ENCODE data around the gene NELFA.

NELFA gene

DNA sequence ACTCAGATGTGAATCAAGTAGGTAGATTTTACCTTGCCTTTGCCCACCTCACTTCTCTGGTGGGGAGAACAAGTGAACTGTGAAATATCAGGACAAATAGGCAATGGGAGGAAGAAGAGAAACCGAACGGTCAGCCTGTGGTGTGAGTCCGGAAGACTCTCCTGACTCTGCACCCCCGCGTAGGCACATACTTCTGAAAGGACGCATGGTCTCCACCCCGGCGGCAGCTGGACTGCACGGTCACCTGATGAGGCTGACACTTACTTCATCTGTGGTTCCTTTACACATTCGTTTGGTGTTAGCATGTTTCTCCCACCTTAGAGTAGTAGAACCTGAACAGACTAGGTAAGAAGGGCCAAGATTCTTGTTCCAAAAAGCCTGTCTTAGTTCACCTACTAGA is 58.4 kb downstream of the NELFA start:
- TF ChIP-seq ISL1 (CRISPR knock-in tag; IDR thresholded peaks at IDR 0.05) (no peak), ZFP30 (CRISPR knock-in tag; IDR thresholded peaks at IDR 0.05) (no peak), ZNF8 (CRISPR knock-in tag; IDR thresholded peaks at IDR 0.05) (no peak), ZFP3 (CRISPR knock-in tag; IDR thresholded peaks at IDR 0.05) (no peak), OSR1 (CRISPR knock-in tag; IDR thresholded peaks at IDR 0.05) (no peak), GLIS3 (CRISPR knock-in tag; IDR thresholded peaks at IDR 0.05) (no peak), RARB (CRISPR knock-in tag; IDR thresholded peaks at IDR 0.05) (no peak), BACH2 (CRISPR knock-in tag; IDR thresholded peaks at IDR 0.05; ENCODE audit: borderline replicate concordance) (no peak), CSDC2 (CRISPR knock-in tag; IDR thresholded peaks at IDR 0.05) (no peak), TCF4 (CRISPR knock-in tag; IDR thresholded peaks at IDR 0.05; ENCODE audit: borderline replicate concordance) (no peak)
- TF ChIP-seq, protein P1, sequence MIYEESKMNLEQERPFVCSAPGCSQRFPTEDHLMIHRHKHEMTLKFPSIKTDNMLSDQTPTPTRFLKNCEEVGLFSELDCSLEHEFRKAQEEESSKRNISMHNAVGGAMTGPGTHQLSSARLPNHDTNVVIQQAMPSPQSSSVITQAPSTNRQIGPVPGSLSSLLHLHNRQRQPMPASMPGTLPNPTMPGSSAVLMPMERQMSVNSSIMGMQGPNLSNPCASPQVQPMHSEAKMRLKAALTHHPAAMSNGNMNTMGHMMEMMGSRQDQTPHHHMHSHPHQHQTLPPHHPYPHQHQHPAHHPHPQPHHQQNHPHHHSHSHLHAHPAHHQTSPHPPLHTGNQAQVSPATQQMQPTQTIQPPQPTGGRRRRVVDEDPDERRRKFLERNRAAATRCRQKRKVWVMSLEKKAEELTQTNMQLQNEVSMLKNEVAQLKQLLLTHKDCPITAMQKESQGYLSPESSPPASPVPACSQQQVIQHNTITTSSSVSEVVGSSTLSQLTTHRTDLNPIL (CRISPR knock-in tag; IDR thresholded peaks at IDR 0.05; ENCODE audit: low read depth) = no peak
- TF ChIP-seq, protein P2, sequence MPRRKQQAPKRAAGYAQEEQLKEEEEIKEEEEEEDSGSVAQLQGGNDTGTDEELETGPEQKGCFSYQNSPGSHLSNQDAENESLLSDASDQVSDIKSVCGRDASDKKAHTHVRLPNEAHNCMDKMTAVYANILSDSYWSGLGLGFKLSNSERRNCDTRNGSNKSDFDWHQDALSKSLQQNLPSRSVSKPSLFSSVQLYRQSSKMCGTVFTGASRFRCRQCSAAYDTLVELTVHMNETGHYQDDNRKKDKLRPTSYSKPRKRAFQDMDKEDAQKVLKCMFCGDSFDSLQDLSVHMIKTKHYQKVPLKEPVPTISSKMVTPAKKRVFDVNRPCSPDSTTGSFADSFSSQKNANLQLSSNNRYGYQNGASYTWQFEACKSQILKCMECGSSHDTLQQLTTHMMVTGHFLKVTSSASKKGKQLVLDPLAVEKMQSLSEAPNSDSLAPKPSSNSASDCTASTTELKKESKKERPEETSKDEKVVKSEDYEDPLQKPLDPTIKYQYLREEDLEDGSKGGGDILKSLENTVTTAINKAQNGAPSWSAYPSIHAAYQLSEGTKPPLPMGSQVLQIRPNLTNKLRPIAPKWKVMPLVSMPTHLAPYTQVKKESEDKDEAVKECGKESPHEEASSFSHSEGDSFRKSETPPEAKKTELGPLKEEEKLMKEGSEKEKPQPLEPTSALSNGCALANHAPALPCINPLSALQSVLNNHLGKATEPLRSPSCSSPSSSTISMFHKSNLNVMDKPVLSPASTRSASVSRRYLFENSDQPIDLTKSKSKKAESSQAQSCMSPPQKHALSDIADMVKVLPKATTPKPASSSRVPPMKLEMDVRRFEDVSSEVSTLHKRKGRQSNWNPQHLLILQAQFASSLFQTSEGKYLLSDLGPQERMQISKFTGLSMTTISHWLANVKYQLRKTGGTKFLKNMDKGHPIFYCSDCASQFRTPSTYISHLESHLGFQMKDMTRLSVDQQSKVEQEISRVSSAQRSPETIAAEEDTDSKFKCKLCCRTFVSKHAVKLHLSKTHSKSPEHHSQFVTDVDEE (CRISPR knock-in tag; IDR thresholded peaks at IDR 0.05) = no peak
- TF ChIP-seq, protein P3, sequence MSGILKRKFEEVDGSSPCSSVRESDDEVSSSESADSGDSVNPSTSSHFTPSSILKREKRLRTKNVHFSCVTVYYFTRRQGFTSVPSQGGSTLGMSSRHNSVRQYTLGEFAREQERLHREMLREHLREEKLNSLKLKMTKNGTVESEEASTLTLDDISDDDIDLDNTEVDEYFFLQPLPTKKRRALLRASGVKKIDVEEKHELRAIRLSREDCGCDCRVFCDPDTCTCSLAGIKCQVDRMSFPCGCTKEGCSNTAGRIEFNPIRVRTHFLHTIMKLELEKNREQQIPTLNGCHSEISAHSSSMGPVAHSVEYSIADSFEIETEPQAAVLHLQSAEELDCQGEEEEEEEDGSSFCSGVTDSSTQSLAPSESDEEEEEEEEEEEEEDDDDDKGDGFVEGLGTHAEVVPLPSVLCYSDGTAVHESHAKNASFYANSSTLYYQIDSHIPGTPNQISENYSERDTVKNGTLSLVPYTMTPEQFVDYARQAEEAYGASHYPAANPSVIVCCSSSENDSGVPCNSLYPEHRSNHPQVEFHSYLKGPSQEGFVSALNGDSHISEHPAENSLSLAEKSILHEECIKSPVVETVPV (CRISPR knock-in tag; IDR thresholded peaks at IDR 0.05) = no peak
- TF ChIP-seq, protein P4, sequence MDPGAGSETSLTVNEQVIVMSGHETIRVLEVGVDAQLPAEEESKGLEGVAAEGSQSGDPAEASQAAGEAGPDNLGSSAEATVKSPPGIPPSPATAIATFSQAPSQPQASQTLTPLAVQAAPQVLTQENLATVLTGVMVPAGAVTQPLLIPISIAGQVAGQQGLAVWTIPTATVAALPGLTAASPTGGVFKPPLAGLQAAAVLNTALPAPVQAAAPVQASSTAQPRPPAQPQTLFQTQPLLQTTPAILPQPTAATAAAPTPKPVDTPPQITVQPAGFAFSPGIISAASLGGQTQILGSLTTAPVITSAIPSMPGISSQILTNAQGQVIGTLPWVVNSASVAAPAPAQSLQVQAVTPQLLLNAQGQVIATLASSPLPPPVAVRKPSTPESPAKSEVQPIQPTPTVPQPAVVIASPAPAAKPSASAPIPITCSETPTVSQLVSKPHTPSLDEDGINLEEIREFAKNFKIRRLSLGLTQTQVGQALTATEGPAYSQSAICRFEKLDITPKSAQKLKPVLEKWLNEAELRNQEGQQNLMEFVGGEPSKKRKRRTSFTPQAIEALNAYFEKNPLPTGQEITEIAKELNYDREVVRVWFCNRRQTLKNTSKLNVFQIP (CRISPR knock-in tag; IDR thresholded peaks at IDR 0.05; ENCODE audit: borderline replicate concordance, low read depth) = no peak

DNA sequence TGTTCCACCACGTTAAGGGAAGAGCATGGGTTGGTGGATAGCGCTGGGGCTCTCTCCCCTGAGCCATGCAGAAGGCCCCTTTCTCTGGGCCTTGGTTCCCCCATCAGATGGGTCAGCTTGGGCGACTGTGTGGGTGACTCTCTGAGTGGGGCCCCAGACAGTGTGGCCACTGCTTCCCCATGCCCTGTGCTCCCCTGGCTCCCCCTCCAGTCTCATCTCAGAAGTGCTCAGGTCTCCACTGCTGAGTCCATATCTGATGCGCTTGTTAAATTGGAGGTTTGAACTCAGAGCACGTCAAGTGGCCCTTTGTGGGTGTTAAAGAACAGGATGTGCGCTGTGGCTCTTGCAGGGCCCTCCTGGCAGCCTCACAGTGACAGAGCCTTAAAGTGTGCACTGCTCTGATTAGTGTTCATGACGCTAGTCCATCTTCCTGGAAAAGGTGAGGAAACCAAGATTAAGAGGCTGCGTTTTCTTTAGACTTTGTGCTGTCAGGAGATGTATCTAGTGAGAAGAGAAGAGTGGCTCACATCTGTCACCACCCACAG is 59.8 kb downstream of the NELFA start:
- TF ChIP-seq SNAI2 (CRISPR knock-in tag; IDR thresholded peaks at IDR 0.05) = no peak
- TF ChIP-seq, protein P5, sequence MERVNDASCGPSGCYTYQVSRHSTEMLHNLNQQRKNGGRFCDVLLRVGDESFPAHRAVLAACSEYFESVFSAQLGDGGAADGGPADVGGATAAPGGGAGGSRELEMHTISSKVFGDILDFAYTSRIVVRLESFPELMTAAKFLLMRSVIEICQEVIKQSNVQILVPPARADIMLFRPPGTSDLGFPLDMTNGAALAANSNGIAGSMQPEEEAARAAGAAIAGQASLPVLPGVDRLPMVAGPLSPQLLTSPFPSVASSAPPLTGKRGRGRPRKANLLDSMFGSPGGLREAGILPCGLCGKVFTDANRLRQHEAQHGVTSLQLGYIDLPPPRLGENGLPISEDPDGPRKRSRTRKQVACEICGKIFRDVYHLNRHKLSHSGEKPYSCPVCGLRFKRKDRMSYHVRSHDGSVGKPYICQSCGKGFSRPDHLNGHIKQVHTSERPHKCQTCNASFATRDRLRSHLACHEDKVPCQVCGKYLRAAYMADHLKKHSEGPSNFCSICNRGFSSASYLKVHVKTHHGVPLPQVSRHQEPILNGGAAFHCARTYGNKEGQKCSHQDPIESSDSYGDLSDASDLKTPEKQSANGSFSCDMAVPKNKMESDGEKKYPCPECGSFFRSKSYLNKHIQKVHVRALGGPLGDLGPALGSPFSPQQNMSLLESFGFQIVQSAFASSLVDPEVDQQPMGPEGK (CRISPR knock-in tag; IDR thresholded peaks at IDR 0.05; ENCODE audit: borderline replicate concordance) = no peak
- no peak for TF ChIP-seq ESRRG (CRISPR knock-in tag; IDR thresholded peaks at IDR 0.05)
- no peak for TF ChIP-seq OSR1 (CRISPR knock-in tag; IDR thresholded peaks at IDR 0.05)
- no peak for TF ChIP-seq ZFP30 (CRISPR knock-in tag; IDR thresholded peaks at IDR 0.05)
- TF ChIP-seq, protein P4 (CRISPR knock-in tag; IDR thresholded peaks at IDR 0.05; ENCODE audit: borderline replicate concordance, low read depth) = no peak
- TF ChIP-seq, protein P1 (CRISPR knock-in tag; IDR thresholded peaks at IDR 0.05; ENCODE audit: low read depth) = no peak
- TF ChIP-seq ISL1 (CRISPR knock-in tag; IDR thresholded peaks at IDR 0.05) = no peak
- TF ChIP-seq TCF4 (CRISPR knock-in tag; IDR thresholded peaks at IDR 0.05; ENCODE audit: borderline replicate concordance) = no peak
- TF ChIP-seq, protein P2 (CRISPR knock-in tag; IDR thresholded peaks at IDR 0.05) = no peak
- no peak for TF ChIP-seq CSDC2 (CRISPR knock-in tag; IDR thresholded peaks at IDR 0.05)
- ATAC-seq = peak; percentile 17; the same call in 1 of the 3 replicates

More for the DNA sequence above, 58.4 kb downstream of the NELFA start:
- ATAC-seq = no peak
